Activated CD4-positive, alpha-beta memory T cell treated with anti-CD3 and anti-CD28 coated beads for 36 hours (primary cell): ENCODE data around the gene CACNA1C. TPM values are rescaled to one million over a fixed set of nuclear protein-coding genes. Genes with fewer than 3 reads are reported as not detected.
A peak's percentile ranks its signal among the peaks of the same experiment; 100 is the strongest.

Source experiments
- CTCF ChIA-PET: fragments of 350-600 bp; sonication (Branson Sonifier 250); formaldehyde crosslinking; loops from one replicate; lab custom pipeline; 2021; ENCODE audit warnings: antibody characterized with exemption, inconsistent platforms; lab: Charles Lee
- POLR2A ChIA-PET: fragments of 350-600 bp; sonication (Branson Sonifier 250); formaldehyde crosslinking; loops from one replicate; lab custom pipeline; 2021; ENCODE audit warnings: antibody characterized with exemption; lab: Charles Lee
- DNase-seq: peaks from one replicate; pipeline ENCODE4 v3.0.0-alpha.2; 2020
- H3K27ac Mint-ChIP-seq: one replicate; pipeline ENCODE4 v1.8.0; 2021; ENCODE audit warnings: mixed read lengths
- H3K27me3 Mint-ChIP-seq: one replicate; pipeline ENCODE4 v1.8.0; 2021; ENCODE audit warnings: mixed read lengths
- H3K36me3 Mint-ChIP-seq: one replicate; pipeline ENCODE4 v1.8.0; 2021; ENCODE audit warnings: mixed read lengths
- H3K4me1 Mint-ChIP-seq: one replicate; pipeline ENCODE4 v1.8.0; 2021; ENCODE audit warnings: low read depth, mixed read lengths
- H3K4me3 Mint-ChIP-seq: one replicate; pipeline ENCODE4 v1.8.0; 2021; ENCODE audit warnings: mild to moderate bottlenecking, mixed read lengths
- H3K9me3 Mint-ChIP-seq: one replicate; pipeline ENCODE4 v1.8.0; 2021; ENCODE audit warnings: mixed read lengths
- intact Hi-C: fragments of 100-400 bp; cut with micrococcal nuclease; formaldehyde crosslinking; loops from one replicate; pipeline ENCODE4 v1.15.1; 2023
- total RNA-seq, 2 experiments: library from RNA; stranded (reverse); gene quantifications; one replicate each; pipeline ENCODE4 v1.2.3, GENCODE V29; 2021

The CACNA1C gene
- total RNA-seq, 2 experiments from 2014 or later: 0.07 to 0.12 TPM

- ChIA-PET CTCF (interaction anchor here (0.6 to 1.4 kb wide), 12 partner anchors 8 to 792 kb away, joined by 3 to 6 read pairs (median 4); no protein-coding TSS in a partner anchor), POLR2A (no interaction called here)
- Mint-ChIP-seq H3K27ac (no peak overlapping the region), H3K4me3 (no peak overlapping the region), H3K36me3 (no peaks in the 10 kb centered on the region), H3K9me3 (no peaks in the 10 kb centered on the region), H3K27me3 (peaks cover 27% of the 10 kb centered on the region), H3K4me1 (peaks cover 3% of the 10 kb centered on the region)
- DNase-seq: no peak
- intact Hi-C loops: loop anchor here (5.0 kb wide), 2 partner anchors 195 to 785 kb away; no protein-coding TSS in a partner anchor
Measured at GRCh38 chr12:2582631-2583030, 529.8 kb downstream of the CACNA1C start.

- peaks cover 3% of the 10 kb centered on the region for H3K4me1 Mint-ChIP-seq
- ChIA-PET CTCF (interaction anchor here (0.6 to 2.1 kb wide), 20 partner anchors 9 to 792 kb away, joined by 3 to 7 read pairs (median 3); no protein-coding TSS in a partner anchor), POLR2A (no interaction called here)
- peaks cover 30% of the 10 kb centered on the region for H3K27me3 Mint-ChIP-seq
- intact Hi-C loops: loop anchor here (5.0 kb wide), 2 partner anchors 196 to 786 kb away; no protein-coding TSS in a partner anchor
- H3K4me3 Mint-ChIP-seq: no peak overlapping the region
- no peaks in the 10 kb centered on the region for H3K36me3 Mint-ChIP-seq
- no peak overlapping the region for H3K27ac Mint-ChIP-seq
- peak; percentile 69 for DNase-seq
- H3K9me3 Mint-ChIP-seq: no peaks in the 10 kb centered on the region
Measured at GRCh38 chr12:2583091-2583497, 530.3 kb downstream of the CACNA1C start.

GRCh38 chr12:2583642-2584401, 531.0 kb downstream of the CACNA1C start:
- no peaks in the 10 kb centered on the region for H3K36me3 Mint-ChIP-seq
- CTCF ChIA-PET: interaction anchor here (0.6 to 2.1 kb wide), 18 partner anchors 9 to 793 kb away, joined by 3 to 7 read pairs (median 3); no protein-coding TSS in a partner anchor
- intact Hi-C loops: loop anchor here (5.0 kb wide), 2 partner anchors 197 to 787 kb away; no protein-coding TSS in a partner anchor
- DNase-seq: no peak
- no peak overlapping the region for H3K4me3 Mint-ChIP-seq
- POLR2A ChIA-PET: no interaction called here
- H3K27ac Mint-ChIP-seq: no peak overlapping the region
- H3K4me1 Mint-ChIP-seq: peaks cover 3% of the 10 kb centered on the region
- H3K27me3 Mint-ChIP-seq: peaks cover 34% of the 10 kb centered on the region
- H3K9me3 Mint-ChIP-seq: no peaks in the 10 kb centered on the region

- DNase-seq: no peak
- intact Hi-C loops: no loop called here
- Mint-ChIP-seq H3K27ac (no peak overlapping the region), H3K27me3 (peaks cover 38% of the 10 kb centered on the region), H3K4me1 (peaks cover 3% of the 10 kb centered on the region), H3K4me3 (no peak overlapping the region), H3K9me3 (no peaks in the 10 kb centered on the region), H3K36me3 (no peaks in the 10 kb centered on the region)
- CTCF ChIA-PET: no interaction called here
- POLR2A ChIA-PET: no interaction called here
Measured at GRCh38 chr12:2586156-2587038, 533.6 kb downstream of the CACNA1C start.

DNA sequence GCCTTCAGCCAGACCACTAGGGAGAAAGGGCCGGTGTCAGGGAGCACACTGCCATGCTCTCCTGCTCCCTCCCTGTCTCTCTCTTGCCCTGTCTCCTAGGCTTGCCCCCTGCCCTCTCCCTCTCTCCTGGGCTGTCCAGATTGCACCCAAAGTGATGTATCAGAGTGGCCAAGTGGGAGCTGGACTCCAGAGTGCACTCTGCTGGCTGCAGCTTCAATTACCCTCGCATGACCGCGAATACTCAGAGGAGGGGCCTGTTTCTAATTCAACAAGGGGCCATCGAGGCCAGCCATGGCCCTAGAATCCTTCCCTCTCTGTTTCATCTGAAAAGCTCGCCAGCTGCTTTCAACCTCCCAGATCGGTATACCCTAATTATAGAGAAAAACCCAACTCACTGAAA, 535.6 kb downstream of the CACNA1C start:
- Mint-ChIP-seq H3K27me3 (peaks cover 25% of the 10 kb centered on the region), H3K4me3 (no peak overlapping the region), H3K36me3 (no peaks in the 10 kb centered on the region), H3K27ac (no peak overlapping the region), H3K9me3 (no peaks in the 10 kb centered on the region), H3K4me1 (no peaks in the 10 kb centered on the region)
- ChIA-PET POLR2A (no interaction called here), CTCF (no interaction called here)
- intact Hi-C loops: no loop called here
- DNase-seq: no peak

GRCh38 chr12:2589381-2589780, 536.6 kb downstream of the CACNA1C start:
- Mint-ChIP-seq H3K4me3 (no peak overlapping the region), H3K27me3 (peaks cover 20% of the 10 kb centered on the region), H3K27ac (no peak overlapping the region), H3K4me1 (no peaks in the 10 kb centered on the region), H3K36me3 (no peaks in the 10 kb centered on the region), H3K9me3 (peaks cover 5% of the 10 kb centered on the region)
- no peak for DNase-seq
- ChIA-PET CTCF (no interaction called here), POLR2A (no interaction called here)
- intact Hi-C loops: no loop called here

DNA sequence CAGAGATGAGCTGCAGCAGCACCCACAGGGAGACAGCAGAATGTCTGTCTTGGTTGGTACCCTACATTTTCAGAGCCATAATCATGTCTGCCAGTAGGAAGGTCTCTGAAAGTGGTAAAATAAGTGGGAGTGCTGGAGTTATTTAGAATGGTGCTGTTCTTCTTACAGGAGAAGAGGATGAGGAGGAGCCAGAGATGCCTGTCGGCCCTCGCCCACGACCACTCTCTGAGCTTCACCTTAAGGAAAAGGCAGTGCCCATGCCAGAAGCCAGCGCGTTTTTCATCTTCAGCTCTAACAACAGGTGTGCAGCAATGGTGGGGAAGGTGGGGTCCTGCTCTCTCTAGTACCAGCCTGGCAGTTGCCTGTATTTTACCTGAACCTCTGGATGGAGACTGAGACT, 540.3 kb downstream of the CACNA1C start:
- peaks cover 8% of the 10 kb centered on the region for H3K27me3 Mint-ChIP-seq
- CTCF ChIA-PET: interaction anchor here (1.0 kb wide), 1 partner anchor 9 kb away, joined by 3 read pairs; no protein-coding TSS in a partner anchor

GRCh38 chr12:2596441-2596840, 543.7 kb downstream of the CACNA1C start:
- H3K9me3 Mint-ChIP-seq: peaks cover 10% of the 10 kb centered on the region
- H3K27ac Mint-ChIP-seq: no peak overlapping the region
- no peak overlapping the region for H3K4me3 Mint-ChIP-seq
- H3K36me3 Mint-ChIP-seq: no peaks in the 10 kb centered on the region
- CTCF ChIA-PET: no interaction called here
- H3K27me3 Mint-ChIP-seq: no peaks in the 10 kb centered on the region
- POLR2A ChIA-PET: no interaction called here
- intact Hi-C loops: no loop called here
- no peak for DNase-seq
- no peaks in the 10 kb centered on the region for H3K4me1 Mint-ChIP-seq

More for the DNA sequence above, 540.3 kb downstream of the CACNA1C start:
- no peaks in the 10 kb centered on the region for H3K4me1 Mint-ChIP-seq
- H3K4me3 Mint-ChIP-seq: no peak overlapping the region
- DNase-seq: no peak
- no peaks in the 10 kb centered on the region for H3K36me3 Mint-ChIP-seq
- no peak overlapping the region for H3K27ac Mint-ChIP-seq
- H3K9me3 Mint-ChIP-seq: peaks cover 10% of the 10 kb centered on the region
- POLR2A ChIA-PET: no interaction called here
- intact Hi-C loops: no loop called here

- H3K36me3 Mint-ChIP-seq: no peaks in the 10 kb centered on the region
- H3K9me3 Mint-ChIP-seq: no peaks in the 10 kb centered on the region
- peaks cover 19% of the 10 kb centered on the region for H3K27me3 Mint-ChIP-seq
- H3K4me1 Mint-ChIP-seq: no peaks in the 10 kb centered on the region
- H3K27ac Mint-ChIP-seq: no peak overlapping the region
- H3K4me3 Mint-ChIP-seq: no peak overlapping the region
- ChIA-PET POLR2A (no interaction called here), CTCF (no interaction called here)
- intact Hi-C loops: no loop called here
- DNase-seq: no peak
Measured at GRCh38 chr12:2605301-2605700, 552.5 kb downstream of the CACNA1C start.

DNA sequence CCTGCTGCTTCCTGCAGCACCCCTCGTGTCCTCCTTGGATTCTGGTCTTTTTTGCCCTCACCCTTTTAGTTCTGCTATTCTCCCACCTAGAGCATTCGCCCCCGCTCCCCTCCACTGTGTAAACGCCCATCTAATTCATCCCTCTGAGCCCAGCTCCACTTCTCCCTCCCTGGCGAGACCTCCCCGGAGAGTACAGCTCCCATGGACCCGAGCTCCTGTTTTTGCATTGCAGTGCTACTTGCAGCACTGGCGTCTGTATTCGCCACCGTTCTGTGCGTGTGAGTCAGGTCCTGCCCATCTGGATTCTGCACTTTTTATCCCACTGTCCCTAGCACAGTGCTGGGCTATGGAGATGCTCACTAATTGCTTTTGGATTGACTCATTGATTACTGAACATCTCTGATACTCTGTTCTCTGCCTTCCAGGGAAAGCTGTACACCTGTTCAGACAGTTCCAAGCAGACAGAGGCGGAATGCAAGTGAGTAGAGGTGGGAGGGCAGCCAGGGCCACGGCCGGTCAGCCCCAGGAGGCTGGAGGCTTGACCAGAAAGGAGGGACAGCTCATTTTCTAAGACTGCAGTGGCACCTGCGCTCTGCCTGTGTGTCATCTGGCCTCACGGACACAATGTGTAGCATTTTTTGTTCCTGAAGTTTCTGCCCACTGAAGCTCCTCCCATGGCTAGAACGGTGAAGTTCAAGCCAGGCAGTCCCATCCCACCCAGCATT, 553.6 kb downstream of the CACNA1C start:
- Mint-ChIP-seq H3K9me3 (no peaks in the 10 kb centered on the region), H3K36me3 (no peaks in the 10 kb centered on the region), H3K27ac (no peak overlapping the region), H3K4me1 (no peaks in the 10 kb centered on the region), H3K4me3 (no peak overlapping the region), H3K27me3 (peaks cover 25% of the 10 kb centered on the region)
- no peak for DNase-seq
- POLR2A ChIA-PET: no interaction called here
- intact Hi-C loops: no loop called here
- CTCF ChIA-PET: no interaction called here

- Mint-ChIP-seq H3K36me3 (no peaks in the 10 kb centered on the region), H3K27me3 (peaks cover 34% of the 10 kb centered on the region), H3K9me3 (no peaks in the 10 kb centered on the region), H3K4me1 (peaks cover 4% of the 10 kb centered on the region), H3K4me3 (no peak overlapping the region), H3K27ac (no peak overlapping the region)
- intact Hi-C loops: no loop called here
- no peak for DNase-seq
- POLR2A ChIA-PET: no interaction called here
- CTCF ChIA-PET: no interaction called here
Measured at GRCh38 chr12:2607881-2608607, 555.3 kb downstream of the CACNA1C start.
